ENCODE data around the gene VEZT. TPM values are rescaled to one million over a fixed set of nuclear protein-coding genes. Genes with fewer than 3 reads are reported as not detected.

The VEZT gene
- total and polyA plus RNA-seq, 9 of the 15 experiments (the other 6 are each of a cell fraction or from before 2014, with no cell fraction given) = 16.1 to 61.5 (median 32.6) TPM

DNA sequence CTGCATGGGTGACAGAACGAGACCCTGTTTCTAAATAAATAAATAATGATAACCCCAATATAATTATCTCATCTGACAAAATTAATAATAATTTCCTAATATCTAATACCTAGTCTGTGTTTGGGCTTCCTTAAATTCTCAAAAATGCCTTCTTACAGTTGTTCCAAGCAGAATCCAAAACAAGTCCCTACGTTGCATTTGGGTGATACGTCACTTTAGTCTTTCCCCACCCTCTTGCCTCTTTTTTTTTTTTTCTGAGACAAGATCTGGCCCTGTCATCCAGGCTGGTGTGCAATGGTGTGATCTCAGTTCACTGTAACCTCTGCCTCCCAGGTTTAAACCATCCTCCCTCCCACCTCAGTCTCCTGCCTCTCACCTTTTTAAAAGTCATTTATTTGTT, 26.7 kb downstream of the VEZT start (continued):
- TF ChIP-seq, protein P1, sequence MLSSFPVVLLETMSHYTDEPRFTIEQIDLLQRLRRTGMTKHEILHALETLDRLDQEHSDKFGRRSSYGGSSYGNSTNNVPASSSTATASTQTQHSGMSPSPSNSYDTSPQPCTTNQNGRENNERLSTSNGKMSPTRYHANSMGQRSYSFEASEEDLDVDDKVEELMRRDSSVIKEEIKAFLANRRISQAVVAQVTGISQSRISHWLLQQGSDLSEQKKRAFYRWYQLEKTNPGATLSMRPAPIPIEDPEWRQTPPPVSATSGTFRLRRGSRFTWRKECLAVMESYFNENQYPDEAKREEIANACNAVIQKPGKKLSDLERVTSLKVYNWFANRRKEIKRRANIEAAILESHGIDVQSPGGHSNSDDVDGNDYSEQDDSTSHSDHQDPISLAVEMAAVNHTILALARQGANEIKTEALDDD (IDR thresholded peaks at IDR 0.05) = no peak
- TF ChIP-seq GABPA (tag; conservative IDR thresholded peaks at IDR 0.05; ENCODE audit: low read depth) = no peak
- no peak for TF ChIP-seq GTF2E2 (tag; IDR thresholded peaks at IDR 0.05)
- no peak for TF ChIP-seq STAT5B (CRISPR knock-in tag; IDR thresholded peaks at IDR 0.05)
- TF ChIP-seq, protein P2, sequence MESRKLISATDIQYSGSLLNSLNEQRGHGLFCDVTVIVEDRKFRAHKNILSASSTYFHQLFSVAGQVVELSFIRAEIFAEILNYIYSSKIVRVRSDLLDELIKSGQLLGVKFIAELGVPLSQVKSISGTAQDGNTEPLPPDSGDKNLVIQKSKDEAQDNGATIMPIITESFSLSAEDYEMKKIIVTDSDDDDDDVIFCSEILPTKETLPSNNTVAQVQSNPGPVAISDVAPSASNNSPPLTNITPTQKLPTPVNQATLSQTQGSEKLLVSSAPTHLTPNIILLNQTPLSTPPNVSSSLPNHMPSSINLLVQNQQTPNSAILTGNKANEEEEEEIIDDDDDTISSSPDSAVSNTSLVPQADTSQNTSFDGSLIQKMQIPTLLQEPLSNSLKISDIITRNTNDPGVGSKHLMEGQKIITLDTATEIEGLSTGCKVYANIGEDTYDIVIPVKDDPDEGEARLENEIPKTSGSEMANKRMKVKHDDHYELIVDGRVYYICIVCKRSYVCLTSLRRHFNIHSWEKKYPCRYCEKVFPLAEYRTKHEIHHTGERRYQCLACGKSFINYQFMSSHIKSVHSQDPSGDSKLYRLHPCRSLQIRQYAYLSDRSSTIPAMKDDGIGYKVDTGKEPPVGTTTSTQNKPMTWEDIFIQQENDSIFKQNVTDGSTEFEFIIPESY (CRISPR knock-in tag; IDR thresholded peaks at IDR 0.05) = no peak
- TF ChIP-seq, protein P3, sequence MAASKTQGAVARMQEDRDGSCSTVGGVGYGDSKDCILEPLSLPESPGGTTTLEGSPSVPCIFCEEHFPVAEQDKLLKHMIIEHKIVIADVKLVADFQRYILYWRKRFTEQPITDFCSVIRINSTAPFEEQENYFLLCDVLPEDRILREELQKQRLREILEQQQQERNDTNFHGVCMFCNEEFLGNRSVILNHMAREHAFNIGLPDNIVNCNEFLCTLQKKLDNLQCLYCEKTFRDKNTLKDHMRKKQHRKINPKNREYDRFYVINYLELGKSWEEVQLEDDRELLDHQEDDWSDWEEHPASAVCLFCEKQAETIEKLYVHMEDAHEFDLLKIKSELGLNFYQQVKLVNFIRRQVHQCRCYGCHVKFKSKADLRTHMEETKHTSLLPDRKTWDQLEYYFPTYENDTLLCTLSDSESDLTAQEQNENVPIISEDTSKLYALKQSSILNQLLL (CRISPR knock-in tag; IDR thresholded peaks at IDR 0.05; ENCODE audit: borderline replicate concordance) = no peak
- 0 out of 4 replicates have a peak, but pooled peaks of 1 of the 2 experiments have one; percentile 8 for TF ChIP-seq TRIM24 (IDR thresholded peaks at IDR 0.05)
- no peak for TF ChIP-seq SMARCB1 (IDR thresholded peaks at IDR 0.05; ENCODE audit: insufficient read length, low read depth)
- TF ChIP-seq SMARCA4 (IDR thresholded peaks at IDR 0.05) = peak; percentile 60; the same call in 1 of the 2 replicates
- no peak for TF ChIP-seq YBX1 (IDR thresholded peaks at IDR 0.05)
- TF ChIP-seq, protein P4, sequence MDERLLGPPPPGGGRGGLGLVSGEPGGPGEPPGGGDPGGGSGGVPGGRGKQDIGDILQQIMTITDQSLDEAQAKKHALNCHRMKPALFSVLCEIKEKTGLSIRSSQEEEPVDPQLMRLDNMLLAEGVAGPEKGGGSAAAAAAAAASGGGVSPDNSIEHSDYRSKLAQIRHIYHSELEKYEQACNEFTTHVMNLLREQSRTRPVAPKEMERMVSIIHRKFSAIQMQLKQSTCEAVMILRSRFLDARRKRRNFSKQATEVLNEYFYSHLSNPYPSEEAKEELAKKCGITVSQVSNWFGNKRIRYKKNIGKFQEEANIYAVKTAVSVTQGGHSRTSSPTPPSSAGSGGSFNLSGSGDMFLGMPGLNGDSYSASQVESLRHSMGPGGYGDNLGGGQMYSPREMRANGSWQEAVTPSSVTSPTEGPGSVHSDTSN (CRISPR knock-in tag; IDR thresholded peaks at IDR 0.05; ENCODE audit: low read depth) = no peak
- TF ChIP-seq, protein P4 (tag; conservative IDR thresholded peaks at IDR 0.05; ENCODE audit: low read depth) = 0 out of 2 replicates have a peak, but pooled peaks have one; percentile 9
- TF ChIP-seq COPS2 (conservative IDR thresholded peaks at IDR 0.05) = no peak
- TF ChIP-seq ZNF121 (CRISPR knock-in tag; conservative IDR thresholded peaks at IDR 0.05) = no peak
- TF ChIP-seq CCAR2 (IDR thresholded peaks at IDR 0.05; ENCODE audit: low read depth, low read length) = no peak
- TF ChIP-seq ZNF444 (CRISPR knock-in tag; IDR thresholded peaks at IDR 0.05) = no peak
- TF ChIP-seq, protein P5, sequence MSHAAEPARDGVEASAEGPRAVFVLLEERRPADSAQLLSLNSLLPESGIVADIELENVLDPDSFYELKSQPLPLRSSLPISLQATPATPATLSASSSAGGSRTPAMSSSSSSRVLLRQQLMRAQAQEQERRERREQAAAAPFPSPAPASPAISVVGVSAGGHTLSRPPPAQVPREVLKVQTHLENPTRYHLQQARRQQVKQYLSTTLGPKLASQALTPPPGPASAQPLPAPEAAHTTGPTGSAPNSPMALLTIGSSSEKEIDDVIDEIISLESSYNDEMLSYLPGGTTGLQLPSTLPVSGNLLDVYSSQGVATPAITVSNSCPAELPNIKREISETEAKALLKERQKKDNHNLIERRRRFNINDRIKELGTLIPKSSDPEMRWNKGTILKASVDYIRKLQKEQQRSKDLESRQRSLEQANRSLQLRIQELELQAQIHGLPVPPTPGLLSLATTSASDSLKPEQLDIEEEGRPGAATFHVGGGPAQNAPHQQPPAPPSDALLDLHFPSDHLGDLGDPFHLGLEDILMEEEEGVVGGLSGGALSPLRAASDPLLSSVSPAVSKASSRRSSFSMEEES (CRISPR knock-in tag; IDR thresholded peaks at IDR 0.05) = no peak
- no peak for TF ChIP-seq EHMT2 (IDR thresholded peaks at IDR 0.05)
- no peak for TF ChIP-seq SNRNP70 (optimal IDR thresholded peaks at IDR 0.05; ENCODE audit: low read depth, low read length)
- no peak for TF ChIP-seq ZNF76 (CRISPR knock-in tag; IDR thresholded peaks at IDR 0.05; ENCODE audit: borderline replicate concordance)
- TF ChIP-seq CREB1 (IDR thresholded peaks at IDR 0.05) = peak; percentile 39; the same call in 1 of the 2 replicates
- TF ChIP-seq CREB1 (CRISPR knock-in tag; IDR thresholded peaks at IDR 0.05) = no peak

Measured in K562 (cell line).